ENCODE data around the gene MATN1.

The MATN1 gene

DNA sequence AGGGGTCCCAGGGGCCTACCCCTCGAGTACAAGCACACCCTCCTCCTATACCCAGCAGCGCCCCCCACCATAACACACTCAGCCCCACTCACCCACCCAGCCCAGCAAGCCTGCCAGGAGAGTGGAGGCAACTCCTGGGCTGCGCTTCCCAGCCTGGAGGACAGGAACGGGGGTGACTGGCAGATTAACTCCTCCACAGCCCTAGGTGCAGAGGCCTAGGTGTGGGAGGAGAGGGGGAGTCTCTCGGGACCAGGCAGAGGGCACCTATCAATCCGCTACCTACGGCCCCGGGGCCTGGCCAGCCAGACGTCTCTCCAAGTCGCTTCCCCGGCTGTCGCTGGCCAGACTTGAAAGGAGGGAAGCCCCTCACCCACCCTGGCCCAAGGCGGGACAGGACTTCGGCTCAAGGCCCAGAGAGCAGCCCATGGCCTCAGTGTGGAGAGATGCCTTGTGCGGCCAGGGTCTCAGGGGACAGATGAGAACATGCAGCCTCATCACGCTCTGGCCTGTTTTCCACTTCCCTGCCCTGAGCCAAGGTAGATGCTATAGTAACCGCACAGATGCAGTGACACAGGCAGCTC lies 24.9 kb downstream of the MATN1 start:
- Histone ChIP-seq H2BK120ac (ENCODE audit: insufficient read depth, low read length, poor library complexity) (no peak overlapping the region), H3K9me3 (ENCODE audit: insufficient read depth, low read depth, low read length) (no peaks in the 10 kb centered on the region), H3K14ac (ENCODE audit: low read length) (no peak overlapping the region), H3K4me2 (ENCODE audit: low read length) (no peak overlapping the region), H4K91ac (ENCODE audit: low read depth, low read length) (no peak overlapping the region), H3K4me1 (ENCODE audit: control insufficient read depth in 1 of 2, insufficient read depth in 2 of 2, low read length in 2 of 2) (peaks cover 7 to 15% of the 10 kb centered on the region in 2 experiments), H2AFZ (ENCODE audit: insufficient read depth, low read length, poor library complexity) (no peak overlapping the region), H2BK5ac (ENCODE audit: low read depth, low read length, poor library complexity) (no peak overlapping the region), H3K79me2 (ENCODE audit: control insufficient read depth, insufficient read depth, low read length, poor library complexity) (no peaks in the 10 kb centered on the region), H2BK12ac (ENCODE audit: low read length) (no peak overlapping the region), H4K12ac (ENCODE audit: low read depth, low read length) (no peak overlapping the region), H3K18ac (ENCODE audit: low read length) (no peak overlapping the region), H3K9ac (ENCODE audit: low read length) (no peak overlapping the region), H3K27me3 (ENCODE audit: insufficient read depth, low read length) (no peaks in the 10 kb centered on the region), H3K79me1 (ENCODE audit: low read length) (no peaks in the 10 kb centered on the region), H3K4ac (ENCODE audit: low read depth, low read length) (no peak overlapping the region), H2AK5ac (ENCODE audit: low read length) (no peak overlapping the region), H3K36me3 (ENCODE audit: control insufficient read depth in 1 of 2, insufficient read depth in 2 of 2, low read length in 2 of 2) (no peaks in the 10 kb centered on the region), H4K8ac (ENCODE audit: low read depth, low read length) (no peak overlapping the region), H3K27ac (ENCODE audit: low read depth, low read length) (no peak overlapping the region), H3K4me3 (ENCODE audit: low read depth, low read length) (no peak overlapping the region), H3K23ac (ENCODE audit: low read length) (no peak overlapping the region)
- no CpG with 5 or more reads among the region's 17 CpGs for WGBS (ENCODE audit: extremely low coverage, insufficient coverage, insufficient read length)
- no peak for DNase-seq

DNA sequence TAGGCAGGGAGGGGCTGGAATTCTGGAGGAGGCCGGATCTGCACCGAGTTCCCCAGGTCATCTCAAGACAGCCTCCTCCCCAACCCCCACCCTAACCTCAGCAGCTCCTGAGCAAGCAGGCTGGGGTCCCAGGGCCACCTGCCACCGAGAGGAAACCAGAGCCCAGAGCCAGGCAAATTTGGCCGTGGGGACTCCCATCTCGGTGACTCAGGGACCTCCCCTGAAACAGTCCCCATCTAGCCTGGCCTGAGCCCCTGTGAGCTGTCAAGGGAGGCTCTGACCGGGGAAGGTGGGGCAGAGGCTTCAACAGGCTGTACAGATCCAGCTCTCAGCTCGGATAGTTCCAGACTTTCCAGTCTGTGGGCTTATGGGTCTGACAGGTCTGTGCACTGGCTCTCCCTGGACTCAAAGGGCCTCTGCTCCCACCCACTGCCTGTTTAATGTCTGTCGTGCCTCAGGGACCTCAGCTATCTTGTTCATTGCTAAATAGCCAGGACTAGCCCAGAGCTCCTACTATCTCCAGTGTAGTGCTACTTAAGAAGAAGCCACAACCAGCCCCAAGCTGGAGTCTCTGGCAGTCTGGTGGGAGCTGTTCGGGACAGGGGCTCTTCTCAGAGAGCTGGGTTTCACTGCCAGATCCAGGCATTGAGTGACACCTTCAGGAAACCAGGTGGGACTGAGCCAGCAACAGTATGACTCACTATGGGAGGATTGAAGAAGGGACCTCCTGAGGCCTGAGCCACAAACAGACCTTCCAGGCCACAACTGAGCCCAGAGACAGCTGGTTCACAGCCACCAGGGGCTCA lies 25.6 kb downstream of the MATN1 start:
- H3K9ac ChIP-seq (ENCODE audit: low read length) = no peak overlapping the region
- H2BK120ac ChIP-seq (ENCODE audit: insufficient read depth, low read length, poor library complexity) = no peak overlapping the region
- H3K4ac ChIP-seq (ENCODE audit: low read depth, low read length) = no peak overlapping the region
- H3K4me2 ChIP-seq (ENCODE audit: low read length) = no peak overlapping the region
- H2BK5ac ChIP-seq (ENCODE audit: low read depth, low read length, poor library complexity) = no peak overlapping the region
- no peak overlapping the region for H2AFZ ChIP-seq (ENCODE audit: insufficient read depth, low read length, poor library complexity)
- no peaks in the 10 kb centered on the region for H3K36me3 ChIP-seq (ENCODE audit: control insufficient read depth in 1 of 2, insufficient read depth in 2 of 2, low read length in 2 of 2)
- H4K12ac ChIP-seq (ENCODE audit: low read depth, low read length) = no peak overlapping the region
- no peaks in the 10 kb centered on the region for H3K79me1 ChIP-seq (ENCODE audit: low read length)
- no CpG with 5 or more reads among the region's 9 CpGs for WGBS (ENCODE audit: extremely low coverage, insufficient coverage, insufficient read length)
- no peak overlapping the region for H4K8ac ChIP-seq (ENCODE audit: low read depth, low read length)
- DNase-seq = no peak
- H3K9me3 ChIP-seq (ENCODE audit: insufficient read depth, low read depth, low read length) = no peaks in the 10 kb centered on the region
- H2AK5ac ChIP-seq (ENCODE audit: low read length) = no peak overlapping the region
- no peak overlapping the region for H3K14ac ChIP-seq (ENCODE audit: low read length)
- no peak overlapping the region for H4K91ac ChIP-seq (ENCODE audit: low read depth, low read length)
- peaks cover 7 to 15% of the 10 kb centered on the region in 2 experiments for H3K4me1 ChIP-seq (ENCODE audit: control insufficient read depth in 1 of 2, insufficient read depth in 2 of 2, low read length in 2 of 2)
- H2BK12ac ChIP-seq (ENCODE audit: low read length) = no peak overlapping the region
- H3K4me3 ChIP-seq (ENCODE audit: low read depth, low read length) = no peak overlapping the region
- no peak overlapping the region for H3K23ac ChIP-seq (ENCODE audit: low read length)
- no peak overlapping the region for H3K18ac ChIP-seq (ENCODE audit: low read length)
- H3K79me2 ChIP-seq (ENCODE audit: control insufficient read depth, insufficient read depth, low read length, poor library complexity) = no peaks in the 10 kb centered on the region
- H3K27me3 ChIP-seq (ENCODE audit: insufficient read depth, low read length) = no peaks in the 10 kb centered on the region
- H3K27ac ChIP-seq (ENCODE audit: low read depth, low read length) = no peak overlapping the region

DNA sequence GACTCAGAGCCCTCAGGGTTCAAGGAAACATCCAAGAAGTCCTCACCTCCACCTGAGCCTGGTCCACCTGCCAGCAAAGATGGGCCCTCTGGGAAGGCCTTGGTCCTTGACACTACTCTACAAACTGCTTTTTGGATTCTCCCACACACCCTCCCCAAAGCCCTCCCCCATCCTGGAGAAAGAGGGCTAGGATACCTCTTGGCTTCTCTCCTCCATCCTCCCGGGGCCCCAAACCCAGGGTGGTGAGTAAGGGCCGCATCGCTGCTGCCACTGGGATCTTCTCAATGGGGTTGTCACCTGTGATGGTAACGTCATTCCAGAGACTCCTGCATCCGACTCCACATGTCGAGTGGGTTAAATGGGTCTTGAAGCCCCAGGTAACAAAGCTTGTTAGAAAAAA lies 26.6 kb downstream of the MATN1 start:
- Histone ChIP-seq H3K9ac (ENCODE audit: low read length) (no peak overlapping the region), H2BK5ac (ENCODE audit: low read depth, low read length, poor library complexity) (no peak overlapping the region), H2BK120ac (ENCODE audit: insufficient read depth, low read length, poor library complexity) (no peak overlapping the region), H3K79me1 (ENCODE audit: low read length) (no peaks in the 10 kb centered on the region), H3K27me3 (ENCODE audit: insufficient read depth, low read length) (no peaks in the 10 kb centered on the region), H3K4me2 (ENCODE audit: low read length) (no peak overlapping the region), H4K91ac (ENCODE audit: low read depth, low read length) (no peak overlapping the region), H2BK12ac (ENCODE audit: low read length) (no peak overlapping the region), H3K4me1 (ENCODE audit: control insufficient read depth in 1 of 2, insufficient read depth in 2 of 2, low read length in 2 of 2) (peaks cover 7 to 15% of the 10 kb centered on the region in 2 experiments), H2AFZ (ENCODE audit: insufficient read depth, low read length, poor library complexity) (no peak overlapping the region), H3K4me3 (ENCODE audit: low read depth, low read length) (no peak overlapping the region), H3K79me2 (ENCODE audit: control insufficient read depth, insufficient read depth, low read length, poor library complexity) (no peaks in the 10 kb centered on the region), H3K9me3 (ENCODE audit: insufficient read depth, low read depth, low read length) (no peaks in the 10 kb centered on the region), H3K18ac (ENCODE audit: low read length) (no peak overlapping the region), H2AK5ac (ENCODE audit: low read length) (no peak overlapping the region), H3K4ac (ENCODE audit: low read depth, low read length) (no peak overlapping the region), H3K14ac (ENCODE audit: low read length) (no peak overlapping the region), H3K36me3 (ENCODE audit: control insufficient read depth in 1 of 2, insufficient read depth in 2 of 2, low read length in 2 of 2) (no peaks in the 10 kb centered on the region), H4K12ac (ENCODE audit: low read depth, low read length) (no peak overlapping the region), H4K8ac (ENCODE audit: low read depth, low read length) (no peak overlapping the region), H3K23ac (ENCODE audit: low read length) (no peak overlapping the region), H3K27ac (ENCODE audit: low read depth, low read length) (no peak overlapping the region)
- no CpG with 5 or more reads among the region's 6 CpGs for WGBS (ENCODE audit: extremely low coverage, insufficient coverage, insufficient read length)
- no peak for DNase-seq

DNA sequence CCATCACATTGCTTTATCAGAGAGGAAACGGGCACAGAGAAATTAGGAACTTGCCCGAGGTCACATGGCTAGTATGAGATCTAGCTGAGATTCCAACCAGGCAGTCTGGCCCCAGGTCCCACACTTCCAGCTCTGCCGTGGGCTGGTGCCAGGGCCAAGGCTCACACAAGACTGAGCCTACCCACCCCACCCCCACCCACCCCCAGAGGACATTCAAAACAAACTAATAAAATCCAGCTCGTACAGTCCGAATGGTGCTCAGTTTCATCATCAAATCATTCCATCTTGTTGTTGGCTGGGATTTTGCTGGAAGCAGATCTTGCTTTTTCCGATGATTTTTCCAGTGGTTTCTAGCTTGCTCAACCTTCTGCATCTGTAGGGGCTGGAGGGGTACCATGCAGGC lies 27.9 kb downstream of the MATN1 start:
- Histone ChIP-seq H2AFZ (ENCODE audit: insufficient read depth, low read length, poor library complexity) (no peak overlapping the region), H3K4me1 (ENCODE audit: control insufficient read depth in 1 of 2, insufficient read depth in 2 of 2, low read length in 2 of 2) (peaks cover 7 to 15% of the 10 kb centered on the region in 2 experiments), H3K4ac (ENCODE audit: low read depth, low read length) (no peak overlapping the region), H2BK5ac (ENCODE audit: low read depth, low read length, poor library complexity) (no peak overlapping the region), H3K9ac (ENCODE audit: low read length) (no peak overlapping the region), H3K79me1 (ENCODE audit: low read length) (no peaks in the 10 kb centered on the region), H4K8ac (ENCODE audit: low read depth, low read length) (no peak overlapping the region), H3K9me3 (ENCODE audit: insufficient read depth, low read depth, low read length) (no peaks in the 10 kb centered on the region), H2BK120ac (ENCODE audit: insufficient read depth, low read length, poor library complexity) (no peak overlapping the region), H3K79me2 (ENCODE audit: control insufficient read depth, insufficient read depth, low read length, poor library complexity) (no peaks in the 10 kb centered on the region), H2BK12ac (ENCODE audit: low read length) (no peak overlapping the region), H3K4me3 (ENCODE audit: low read depth, low read length) (no peak overlapping the region), H3K18ac (ENCODE audit: low read length) (no peak overlapping the region), H3K36me3 (ENCODE audit: control insufficient read depth in 1 of 2, insufficient read depth in 2 of 2, low read length in 2 of 2) (no peaks in the 10 kb centered on the region), H3K27me3 (ENCODE audit: insufficient read depth, low read length) (no peaks in the 10 kb centered on the region), H4K91ac (ENCODE audit: low read depth, low read length) (no peak overlapping the region), H2AK5ac (ENCODE audit: low read length) (no peak overlapping the region), H3K14ac (ENCODE audit: low read length) (no peak overlapping the region), H4K12ac (ENCODE audit: low read depth, low read length) (no peak overlapping the region), H3K23ac (ENCODE audit: low read length) (no peak overlapping the region), H3K27ac (ENCODE audit: low read depth, low read length) (no peak overlapping the region), H3K4me2 (ENCODE audit: low read length) (no peak overlapping the region)
- WGBS (ENCODE audit: extremely low coverage, insufficient coverage, insufficient read length) = no CpG with 5 or more reads among the region's 6 CpGs
- no peak for DNase-seq

Measured in trophoblast cell (in vitro differentiated cells and primary cell).